ENCODE results near the gene ELMOD1.

ELMOD1 gene

GRCh38 chr11:107678632-107678971 is 87.7 kb downstream of the ELMOD1 start:
- no peak overlapping the region for H3K4me3 ChIP-seq (ENCODE audit: low read depth, low read length)
- DNase-seq (ENCODE audit: low read depth): no peak

DNA sequence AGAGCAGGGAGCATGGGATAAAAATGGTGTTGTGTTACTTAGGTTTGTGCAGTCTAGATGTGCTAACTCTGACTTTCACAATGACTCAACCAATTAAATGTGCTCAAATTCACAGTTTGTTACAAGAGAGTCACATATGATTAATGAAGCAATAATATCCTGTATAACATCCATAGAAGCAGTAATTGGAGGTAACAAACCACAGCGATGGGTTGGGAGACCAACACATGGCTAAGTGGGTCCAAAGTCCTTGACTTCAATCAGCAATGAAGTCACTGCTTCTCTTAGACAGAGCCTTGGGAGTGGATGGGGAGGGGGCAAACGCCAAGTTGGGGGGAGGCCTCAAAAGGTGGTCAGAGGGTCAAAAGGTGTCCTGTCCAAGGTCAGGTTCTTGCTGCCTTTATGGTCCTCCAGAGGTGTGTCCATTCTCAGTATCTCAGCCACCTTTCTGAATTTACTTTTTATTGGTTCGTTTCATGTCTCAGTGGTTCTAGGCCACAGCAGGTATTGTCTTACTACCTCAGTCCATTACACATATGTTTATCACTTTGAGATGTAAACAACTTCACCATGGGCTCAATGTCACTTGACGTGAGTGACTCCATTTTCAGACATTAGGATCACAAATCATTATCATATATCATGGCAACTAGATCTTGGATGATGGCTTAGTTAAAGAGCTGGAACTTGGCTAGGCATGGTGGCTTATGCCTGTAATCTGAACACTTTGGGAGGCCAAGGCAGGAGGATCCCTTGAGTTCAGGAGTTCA is 88.5 kb downstream of the ELMOD1 start:
- DNase-seq (ENCODE audit: low read depth): no peak
- H3K4me3 ChIP-seq (ENCODE audit: low read depth, low read length): no peak overlapping the region

DNA sequence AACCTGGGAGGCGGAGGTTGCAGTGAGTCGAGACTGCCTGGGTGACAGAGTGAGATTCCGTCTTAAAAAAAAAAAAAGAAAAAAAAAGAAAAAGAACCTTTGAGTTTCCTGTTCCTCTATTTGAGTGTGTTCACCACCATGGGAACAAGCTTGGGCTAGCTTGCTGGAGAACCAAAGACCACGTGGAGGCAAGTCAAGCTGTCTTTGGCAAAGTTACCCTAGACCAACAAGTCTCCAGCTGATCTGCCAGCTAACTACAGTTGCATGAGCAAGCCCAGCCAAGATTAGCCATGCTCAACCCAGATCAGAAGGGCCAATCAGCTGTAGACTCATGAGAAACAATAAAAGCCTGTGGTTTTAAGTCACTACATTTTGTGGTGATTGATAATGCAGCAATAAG is 91.2 kb downstream of the ELMOD1 start:
- H3K4me3 ChIP-seq (ENCODE audit: low read depth, low read length): no peak overlapping the region
- DNase-seq (ENCODE audit: low read depth): no peak

DNA sequence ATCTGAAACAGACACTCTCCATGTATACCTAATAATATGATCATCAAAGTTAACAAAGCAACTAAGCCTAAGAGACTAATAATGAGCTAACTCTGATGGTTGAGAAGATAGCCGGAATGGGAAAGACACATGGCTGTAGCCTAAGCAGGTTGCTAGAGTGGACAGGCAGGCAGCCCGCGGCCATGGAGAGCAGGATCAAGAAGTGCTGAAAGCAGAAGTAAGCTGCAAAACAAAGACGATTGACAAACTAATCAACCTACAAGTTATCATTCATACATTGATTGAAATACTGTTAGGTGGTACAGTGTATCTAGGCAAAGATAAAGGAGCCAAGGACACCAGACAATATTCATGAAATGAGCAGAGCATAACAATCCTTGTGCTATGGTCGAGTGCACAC is 91.6 kb downstream of the ELMOD1 start:
- DNase-seq (ENCODE audit: low read depth): no peak
- H3K4me3 ChIP-seq (ENCODE audit: low read depth, low read length): no peak overlapping the region

- H3K4me3 ChIP-seq (ENCODE audit: low read depth, low read length): no peak overlapping the region
- no peak for DNase-seq (ENCODE audit: low read depth)
Observed at GRCh38 chr11:107683061-107683460, 92.1 kb downstream of the ELMOD1 start.

GRCh38 chr11:107683807-107684206 is 92.9 kb downstream of the ELMOD1 start:
- H3K4me3 ChIP-seq (ENCODE audit: low read depth, low read length): no peak overlapping the region
- no peak for DNase-seq (ENCODE audit: low read depth)

- DNase-seq (ENCODE audit: low read depth): no peak
- H3K4me3 ChIP-seq (ENCODE audit: low read depth, low read length): no peak overlapping the region
Observed at GRCh38 chr11:107688322-107688918, 97.5 kb downstream of the ELMOD1 start.

DNA sequence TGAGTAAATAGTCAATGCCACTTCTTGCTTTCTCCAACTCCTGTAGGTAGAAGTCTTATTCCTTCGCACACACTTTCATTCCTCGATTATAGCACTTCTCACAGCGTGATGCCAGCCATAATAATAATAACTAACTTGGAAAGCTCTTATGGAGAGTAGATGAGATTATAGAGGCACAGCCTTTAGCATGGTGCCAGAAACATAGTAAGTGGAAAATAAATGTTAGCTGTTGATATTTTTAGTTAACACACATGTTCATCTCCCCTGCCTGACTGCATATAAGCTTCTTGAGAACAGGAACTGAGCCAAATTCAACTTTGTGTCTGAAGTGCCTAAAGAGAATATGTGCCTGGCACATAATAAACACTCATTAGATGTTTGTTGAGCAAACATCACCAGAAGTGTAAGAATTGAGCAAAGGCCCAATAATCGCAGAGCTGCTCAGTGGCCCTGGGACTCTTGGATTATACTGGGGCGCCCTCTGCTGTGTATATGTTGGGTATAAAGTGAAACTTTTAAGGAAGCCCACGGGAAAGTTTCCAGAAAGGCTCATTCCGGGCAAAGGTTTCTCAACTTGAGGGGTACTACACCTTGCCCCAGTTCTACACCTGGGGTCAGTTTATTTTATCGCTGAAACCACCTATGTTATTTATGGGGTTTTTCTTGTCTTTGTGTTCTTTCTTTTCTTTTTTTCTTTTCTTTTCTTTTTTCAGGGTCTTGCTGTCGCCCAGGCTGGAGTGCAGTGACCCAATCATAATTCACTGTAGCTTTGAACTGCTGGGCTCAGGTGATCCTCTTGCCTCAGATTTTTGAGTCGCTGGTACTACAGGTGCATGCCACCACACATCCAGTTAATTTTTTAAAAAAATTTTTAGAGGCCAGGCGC is 98.6 kb downstream of the ELMOD1 start:
- no peak for DNase-seq (ENCODE audit: low read depth)
- H3K4me3 ChIP-seq (ENCODE audit: low read depth, low read length): no peak overlapping the region

- DNase-seq (ENCODE audit: low read depth): no peak
- no peak overlapping the region for H3K4me3 ChIP-seq (ENCODE audit: low read depth, low read length)
Observed at GRCh38 chr11:107691000-107691750, 100.2 kb downstream of the ELMOD1 start.

- DNase-seq (ENCODE audit: low read depth): no peak
- no peak overlapping the region for H3K4me3 ChIP-seq (ENCODE audit: low read depth, low read length)
Observed at GRCh38 chr11:107695446-107695845, 104.5 kb downstream of the ELMOD1 start.

GRCh38 chr11:107696140-107696539 is 105.2 kb downstream of the ELMOD1 start:
- DNase-seq (ENCODE audit: low read depth): peak; percentile 90
- no peak overlapping the region for H3K4me3 ChIP-seq (ENCODE audit: low read depth, low read length)

DNA sequence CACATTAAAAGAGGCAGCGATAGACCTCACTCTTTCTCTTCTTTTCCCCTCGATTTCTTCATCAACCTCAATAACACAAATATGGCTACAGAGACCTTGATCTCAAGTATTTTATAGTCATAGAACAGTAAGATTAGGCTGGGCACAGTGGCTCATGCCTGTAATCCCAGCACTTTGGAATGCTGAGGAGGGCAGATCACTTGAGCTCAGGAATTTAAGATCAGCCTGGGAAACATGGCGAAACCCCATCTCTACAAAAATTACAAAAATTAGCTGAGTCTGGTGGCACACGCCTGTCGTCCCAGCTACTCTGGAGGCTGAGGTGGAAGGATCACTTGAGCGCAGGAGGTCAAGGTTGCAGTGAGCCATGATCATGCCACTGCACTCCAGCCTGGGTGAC is 106.3 kb downstream of the ELMOD1 start:
- no peak overlapping the region for H3K4me3 ChIP-seq (ENCODE audit: low read depth, low read length)
- DNase-seq (ENCODE audit: low read depth): no peak

- DNase-seq (ENCODE audit: low read depth): no peak
- no peak overlapping the region for H3K4me3 ChIP-seq (ENCODE audit: low read depth, low read length)
Observed at GRCh38 chr11:107699371-107700285, 108.7 kb downstream of the ELMOD1 start.

DNA sequence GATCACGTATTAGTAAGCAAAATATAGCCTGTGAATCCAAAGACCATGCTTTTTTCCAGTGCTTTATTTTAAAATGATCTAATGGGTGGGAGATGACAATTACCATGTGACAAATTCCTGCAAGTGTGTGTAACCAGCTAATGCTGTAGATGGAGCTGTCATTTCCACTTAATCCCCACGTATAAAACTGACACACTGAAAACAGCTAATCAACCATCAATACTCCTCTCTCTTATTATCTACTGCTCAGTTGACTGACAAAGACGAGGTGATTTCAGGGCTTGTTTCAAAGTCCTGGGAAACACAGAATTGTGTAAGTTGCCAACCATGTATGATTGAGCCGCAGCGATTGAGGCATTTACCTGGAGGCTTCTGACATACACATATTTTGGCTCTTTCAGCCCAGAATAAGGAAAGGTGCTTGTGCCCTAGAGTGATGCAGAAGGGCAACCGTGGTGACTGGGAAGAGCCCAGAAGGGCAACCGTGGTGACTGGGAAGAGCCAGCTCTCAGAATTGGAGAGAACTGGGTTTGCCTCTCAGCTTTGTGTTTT is 111.2 kb downstream of the ELMOD1 start:
- no peak for DNase-seq (ENCODE audit: low read depth)

GRCh38 chr11:107702723-107703122 is 111.8 kb downstream of the ELMOD1 start:
- no peak for DNase-seq (ENCODE audit: low read depth)
- no peak overlapping the region for H3K4me3 ChIP-seq (ENCODE audit: low read depth, low read length)

More for the DNA sequence above, 111.2 kb downstream of the ELMOD1 start:
- H3K4me3 ChIP-seq (ENCODE audit: low read depth, low read length): no peak overlapping the region

DNA sequence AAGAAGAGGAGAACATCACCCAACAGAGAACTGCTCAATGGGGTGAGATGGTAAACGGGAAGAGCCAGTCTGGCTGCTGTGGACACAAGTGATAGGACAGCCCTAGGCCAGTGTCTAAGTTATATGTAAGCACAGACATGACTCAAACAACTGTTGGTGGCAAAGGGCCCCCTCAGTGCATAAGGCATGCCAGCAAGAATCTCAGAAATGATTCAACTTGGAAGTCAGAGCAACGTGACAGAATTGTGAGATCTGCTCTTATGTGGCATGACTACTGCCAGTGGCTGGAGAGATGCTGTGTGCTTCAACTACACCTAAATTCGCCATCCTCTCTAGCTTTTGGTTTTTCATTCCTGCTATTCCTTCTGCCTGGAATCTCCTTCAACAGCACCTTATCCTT is 113.5 kb downstream of the ELMOD1 start:
- DNase-seq (ENCODE audit: low read depth): peak; percentile 45
- no peak overlapping the region for H3K4me3 ChIP-seq (ENCODE audit: low read depth, low read length)

DNA sequence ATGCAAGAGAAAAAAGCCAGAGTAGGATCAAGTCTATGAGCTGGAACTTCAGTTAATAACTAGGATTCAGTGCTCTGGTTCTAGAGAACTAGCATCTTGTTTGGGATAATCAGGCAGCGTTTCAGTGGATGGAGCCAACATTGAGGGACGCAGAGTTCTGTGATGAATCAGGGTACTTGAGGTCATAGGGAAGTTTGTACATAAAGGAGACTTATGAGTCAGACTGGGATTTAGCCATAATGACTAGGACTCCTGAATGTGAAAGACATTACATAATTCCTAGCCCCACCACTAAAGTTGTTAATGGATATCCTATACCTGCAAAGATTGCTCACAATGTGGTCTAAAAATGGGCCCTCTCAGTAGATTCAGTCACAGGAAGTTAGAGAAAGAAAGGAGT is 114.1 kb downstream of the ELMOD1 start:
- no peak overlapping the region for H3K4me3 ChIP-seq (ENCODE audit: low read depth, low read length)
- peak; percentile 88 for DNase-seq (ENCODE audit: low read depth)

GRCh38 chr11:107706531-107706930 is 115.6 kb downstream of the ELMOD1 start:
- DNase-seq (ENCODE audit: low read depth): no peak
- H3K4me3 ChIP-seq (ENCODE audit: low read depth, low read length): no peak overlapping the region

Measured in skeletal muscle cell (primary cell).